Measurements from ENCODE around the gene MPPED1.

- TF ChIP-seq EP300 (IDR thresholded peaks at IDR 0.05) (no peak), POLR2A (IDR thresholded peaks at IDR 0.05) (no peak), CTCF (IDR thresholded peaks at IDR 0.05) (no peak)
Measured at GRCh38 chr22:43381693-43382092, 30.1 kb upstream of the MPPED1 start.
